GM18951 (cell line): ENCODE measurements around the gene MMP13.

Source experiments
- POLR2A ChIP-seq: IDR thresholded peaks from 4 replicates; pipeline ENCODE4 v1.6.1; 2011; ENCODE audit warnings: mild to moderate bottlenecking; ENCODE audit not compliant: insufficient read length, insufficient read depth; ENCODE audit errors: extremely low read depth
- in situ Hi-C: fragments of 300-500 bp; cut with MboI; formaldehyde crosslinking; loops from one replicate; pipeline ENCODE4 v1.12.0; 2022; ENCODE audit warnings: low sequenced_read_pairs, mixed read lengths, inconsistent platforms; ENCODE audit not compliant: unreplicated experiment

The MMP13 gene

GRCh38 chr11:102900346-102900745, 55.2 kb downstream of the MMP13 start:
- in situ Hi-C loops = no loop called here

More at GRCh38 chr11:102900346-102900745, 55.2 kb downstream of the MMP13 start:
- TF ChIP-seq POLR2A = no peak
